SK-N-SH treated with all-trans-retinoic acid at 6 μM for 48 hours (cell line): ENCODE data around the gene MOGAT1.

Source experiments
- ATAC-seq: fragments of 200-7000 bp; cut with Tn5 transposase; 3 replicates; pipeline ENCODE4 v1.9.1; 2020; ENCODE audit warnings: mild to moderate bottlenecking, moderate library complexity
- ARNTL ChIP-seq: fragments of 450-650 bp; formaldehyde crosslinking; IDR thresholded peaks from 2 replicates; pipeline ENCODE4 v1.5.0; 2020; ENCODE audit warnings: low read depth, mild to moderate bottlenecking, moderate library complexity, borderline replicate concordance
- BACH2 ChIP-seq: fragments of 250-450 bp; sonication (Bioruptor Pico); IDR thresholded peaks from 2 replicates; pipeline ENCODE4 v1.9.0; 2021; ENCODE audit warnings: mild to moderate bottlenecking, borderline replicate concordance
- CREB5 ChIP-seq: fragments of 250-450 bp; sonication (Bioruptor Pico); IDR thresholded peaks from 2 replicates; pipeline ENCODE4 v1.5.1; 2020; ENCODE audit warnings: low read depth, mild to moderate bottlenecking, moderate library complexity
- CSDC2 ChIP-seq: fragments of 250-450 bp; sonication (Bioruptor Pico); IDR thresholded peaks from 2 replicates; pipeline ENCODE4 v1.5.0; 2020; ENCODE audit warnings: mild to moderate bottlenecking, moderate library complexity
- ESRRG ChIP-seq: fragments of 250-450 bp; sonication (Bioruptor Pico); IDR thresholded peaks from 2 replicates; pipeline ENCODE4 v1.6.1; 2021; ENCODE audit warnings: mild to moderate bottlenecking
- GLIS3 ChIP-seq: fragments of 250-450 bp; sonication (Bioruptor Pico); IDR thresholded peaks from 2 replicates; pipeline ENCODE4 v1.5.0; 2020; ENCODE audit warnings: mild to moderate bottlenecking, moderate library complexity
- ISL1 ChIP-seq: fragments of 250-450 bp; sonication (Bioruptor Pico); IDR thresholded peaks from 2 replicates; pipeline ENCODE4 v2.1.2; 2022; ENCODE audit warnings: mild to moderate bottlenecking, moderate library complexity
- OSR1 ChIP-seq: fragments of 250-450 bp; sonication (Bioruptor Pico); IDR thresholded peaks from 2 replicates; pipeline ENCODE4 v1.8.0; 2022; ENCODE audit warnings: moderate library complexity, mild to moderate bottlenecking, inconsistent platforms
- PATZ1 ChIP-seq: fragments of 250-450 bp; sonication (Bioruptor Pico); IDR thresholded peaks from 2 replicates; pipeline ENCODE4 v1.8.0; 2020; ENCODE audit warnings: mild to moderate bottlenecking, moderate library complexity, borderline replicate concordance
- POU6F1 ChIP-seq: fragments of 250-450 bp; sonication (Bioruptor Pico); IDR thresholded peaks from 2 replicates; pipeline ENCODE4 v1.8.0; 2021; ENCODE audit warnings: low read depth, mild to moderate bottlenecking, moderate library complexity, borderline replicate concordance
- PPARA ChIP-seq: fragments of 250-450 bp; sonication (Bioruptor Pico); IDR thresholded peaks from 2 replicates; pipeline ENCODE4 v1.5.0; 2020; ENCODE audit warnings: mild to moderate bottlenecking, borderline replicate concordance
- RARB ChIP-seq: fragments of 250-450 bp; sonication (Bioruptor Pico); IDR thresholded peaks from 2 replicates; pipeline ENCODE4 v1.8.0; 2021; ENCODE audit warnings: mild to moderate bottlenecking, moderate library complexity
- SNAI2 ChIP-seq: fragments of 250-450 bp; sonication (Bioruptor Pico); IDR thresholded peaks from 2 replicates; pipeline ENCODE4 v1.5.0; 2020; ENCODE audit warnings: mild to moderate bottlenecking, moderate library complexity
- TCF4 ChIP-seq: fragments of 250-450 bp; sonication (Bioruptor Pico); IDR thresholded peaks from 2 replicates; pipeline ENCODE4 v1.8.0; 2021; ENCODE audit warnings: mild to moderate bottlenecking, moderate library complexity, borderline replicate concordance
- TOX ChIP-seq: fragments of 250-450 bp; sonication (Bioruptor Pico); IDR thresholded peaks from 2 replicates; pipeline ENCODE4 v1.8.0; 2021; ENCODE audit warnings: mild to moderate bottlenecking, moderate library complexity, borderline replicate concordance
- TSHZ2 ChIP-seq: fragments of 250-450 bp; sonication (Bioruptor Pico); IDR thresholded peaks from 2 replicates; pipeline ENCODE4 v1.5.0; 2020; ENCODE audit warnings: mild to moderate bottlenecking, moderate library complexity
- ZC3H10 ChIP-seq: fragments of 250-450 bp; sonication (Bioruptor Pico); IDR thresholded peaks from 2 replicates; pipeline ENCODE4 v1.5.1; 2021; ENCODE audit warnings: mild to moderate bottlenecking, moderate library complexity
- ZFP3 ChIP-seq: fragments of 250-450 bp; sonication (Bioruptor Pico); IDR thresholded peaks from 2 replicates; pipeline ENCODE4 v1.5.0; 2020; ENCODE audit warnings: mild to moderate bottlenecking, moderate library complexity
- ZFP30 ChIP-seq: fragments of 450-650 bp; formaldehyde crosslinking; IDR thresholded peaks from 2 replicates; pipeline ENCODE4 v1.5.0; 2022; ENCODE audit warnings: mild to moderate bottlenecking, moderate library complexity
- ZNF565 ChIP-seq: fragments of 450-650 bp; formaldehyde crosslinking; conservative IDR thresholded peaks from 2 replicates; pipeline ENCODE4 v1.5.0; 2020; ENCODE audit warnings: low read depth, mild to moderate bottlenecking, moderate library complexity
- ZNF70 ChIP-seq: fragments of 450-650 bp; formaldehyde crosslinking; IDR thresholded peaks from 2 replicates; pipeline ENCODE4 v1.5.0; 2020; ENCODE audit warnings: mild to moderate bottlenecking, moderate library complexity
- ZNF8 ChIP-seq: fragments of 450-650 bp; formaldehyde crosslinking; IDR thresholded peaks from 2 replicates; pipeline ENCODE4 v1.5.0; 2020; ENCODE audit warnings: mild to moderate bottlenecking, moderate library complexity
- TF ChIP-seq, protein P1 (sequence below): fragments of 250-450 bp; sonication (Bioruptor Pico); IDR thresholded peaks from 2 replicates; pipeline ENCODE4 v1.5.1; 2021; ENCODE audit warnings: mild to moderate bottlenecking, moderate library complexity

Gene MOGAT1

DNA sequence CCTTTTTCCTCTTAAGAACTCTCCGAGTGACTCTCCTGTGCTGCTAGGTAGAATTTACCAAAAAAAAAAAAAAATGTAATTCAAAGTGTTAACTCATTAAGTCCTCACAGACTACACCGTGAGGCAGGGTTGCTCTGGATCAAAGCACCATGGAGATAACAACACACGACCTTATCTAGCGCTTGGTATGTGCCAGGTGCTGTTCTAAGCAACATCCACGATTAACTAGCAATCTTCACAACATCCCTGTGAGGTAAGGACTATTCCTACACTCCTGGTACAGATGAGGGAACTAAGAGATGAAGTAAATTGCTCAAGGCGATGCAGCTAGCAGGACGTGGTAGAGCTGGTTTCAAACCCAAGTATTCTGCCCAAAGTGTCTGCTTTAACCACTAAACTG lies 1.8 kb downstream of the MOGAT1 start:
- no peak for ATAC-seq
- TF ChIP-seq ARNTL (CRISPR knock-in tag) (no peak), ZNF70 (CRISPR knock-in tag) (no peak), ZNF565 (CRISPR knock-in tag) (no peak), ZFP30 (CRISPR knock-in tag) (no peak), ISL1 (CRISPR knock-in tag) (no peak), ZC3H10 (CRISPR knock-in tag) (no peak), POU6F1 (CRISPR knock-in tag) (no peak), PATZ1 (CRISPR knock-in tag) (no peak), TCF4 (CRISPR knock-in tag) (no peak), CSDC2 (CRISPR knock-in tag) (no peak), ZFP3 (CRISPR knock-in tag) (no peak), BACH2 (CRISPR knock-in tag) (no peak)

DNA sequence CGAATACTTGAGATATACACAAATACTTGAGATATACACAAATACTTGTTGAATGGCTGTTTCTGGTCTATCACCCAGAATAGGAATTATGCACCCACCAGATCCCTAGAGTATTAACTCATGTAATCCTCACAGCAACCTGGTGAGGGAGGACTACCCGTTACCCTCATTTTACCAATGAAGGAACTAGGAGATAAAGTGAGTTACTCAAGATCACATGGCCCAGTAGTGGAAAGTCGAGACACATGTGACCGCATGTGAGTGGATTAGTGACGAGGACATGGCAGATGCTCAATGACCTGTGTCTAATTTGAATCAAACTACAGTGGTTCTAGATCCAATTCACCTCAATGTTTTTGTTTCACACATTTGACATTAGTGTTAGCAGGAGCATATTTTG lies 2.4 kb downstream of the MOGAT1 start:
- TF ChIP-seq ZC3H10 (CRISPR knock-in tag): no peak
- no peak for ATAC-seq

- TF ChIP-seq OSR1 (CRISPR knock-in tag) (no peak), POU6F1 (CRISPR knock-in tag) (no peak), ARNTL (CRISPR knock-in tag) (no peak), ISL1 (CRISPR knock-in tag) (no peak), SNAI2 (CRISPR knock-in tag) (no peak), ZNF565 (CRISPR knock-in tag) (no peak), ZFP3 (CRISPR knock-in tag) (no peak), ZFP30 (CRISPR knock-in tag) (no peak), ZNF8 (CRISPR knock-in tag) (no peak), TCF4 (CRISPR knock-in tag) (no peak), GLIS3 (CRISPR knock-in tag) (no peak), ZNF70 (CRISPR knock-in tag) (no peak), RARB (no peak), CREB5 (no peak), PPARA (CRISPR knock-in tag) (no peak), BACH2 (CRISPR knock-in tag) (no peak), ESRRG (CRISPR knock-in tag) (no peak), TSHZ2 (CRISPR knock-in tag) (no peak), TOX (CRISPR knock-in tag) (no peak)
- TF ChIP-seq, protein P1, sequence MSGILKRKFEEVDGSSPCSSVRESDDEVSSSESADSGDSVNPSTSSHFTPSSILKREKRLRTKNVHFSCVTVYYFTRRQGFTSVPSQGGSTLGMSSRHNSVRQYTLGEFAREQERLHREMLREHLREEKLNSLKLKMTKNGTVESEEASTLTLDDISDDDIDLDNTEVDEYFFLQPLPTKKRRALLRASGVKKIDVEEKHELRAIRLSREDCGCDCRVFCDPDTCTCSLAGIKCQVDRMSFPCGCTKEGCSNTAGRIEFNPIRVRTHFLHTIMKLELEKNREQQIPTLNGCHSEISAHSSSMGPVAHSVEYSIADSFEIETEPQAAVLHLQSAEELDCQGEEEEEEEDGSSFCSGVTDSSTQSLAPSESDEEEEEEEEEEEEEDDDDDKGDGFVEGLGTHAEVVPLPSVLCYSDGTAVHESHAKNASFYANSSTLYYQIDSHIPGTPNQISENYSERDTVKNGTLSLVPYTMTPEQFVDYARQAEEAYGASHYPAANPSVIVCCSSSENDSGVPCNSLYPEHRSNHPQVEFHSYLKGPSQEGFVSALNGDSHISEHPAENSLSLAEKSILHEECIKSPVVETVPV (CRISPR knock-in tag): no peak
Observed at GRCh38 chr2:222677981-222678380, 6.5 kb downstream of the MOGAT1 start.

More at GRCh38 chr2:222677981-222678380, 6.5 kb downstream of the MOGAT1 start:
- ATAC-seq: no peak
